Naive B cell (primary cell): ENCODE measurements around the gene PAX7. TPM values are rescaled to one million over a fixed set of nuclear protein-coding genes. Genes with fewer than 3 reads are reported as not detected.
"Not testable (repeated sequence)": the region's sequence is repeated elsewhere in the genome, so short reads cannot be mapped to it uniquely, and the experiment has no call there.

Experiments
- ATAC-seq, 2 donors: fragments of 150-1000 bp; cut with Tn5 transposase; 2 replicates each; pipeline ENCODE4 v1.10.0; 2021; ENCODE audit warnings: low read depth in 2 of 2, mild to moderate bottlenecking in 2 of 2, moderate library complexity in 2 of 2
- DNase-seq: peaks from one replicate; pipeline ENCODE4 v3.0.0; 2022
- H3K27ac Mint-ChIP-seq, 6 donors: one replicate each; pipeline ENCODE4 v1.8.0; 2020 to 2022; ENCODE audit warnings: mild to moderate bottlenecking in 6 of 6, mixed read lengths in 6 of 6, moderate library complexity in 5 of 6, inconsistent platforms in 2 of 6
- H3K27me3 Mint-ChIP-seq, 3 donors: one replicate each; pipeline ENCODE4 v1.8.0; 2021 to 2022; ENCODE audit warnings: mixed read lengths in 3 of 3, mild to moderate bottlenecking in 1 of 3
- H3K36me3 Mint-ChIP-seq, 2 donors: one replicate each; pipeline ENCODE4 v1.8.0; 2020 to 2022; ENCODE audit warnings: mixed read lengths in 2 of 2, inconsistent platforms in 1 of 2, mild to moderate bottlenecking in 1 of 2
- H3K4me1 Mint-ChIP-seq, 3 donors: one replicate each; pipeline ENCODE4 v1.8.0; 2020 to 2022; ENCODE audit warnings: mixed read lengths in 3 of 3, inconsistent platforms in 1 of 3, mild to moderate bottlenecking in 1 of 3, moderate library complexity in 1 of 3
- H3K4me3 Mint-ChIP-seq, 8 donors: one replicate each; pipeline ENCODE4 v1.8.0; 2020 to 2022; ENCODE audit warnings: mild to moderate bottlenecking in 8 of 8, mixed read lengths in 8 of 8, moderate library complexity in 8 of 8, inconsistent platforms in 2 of 8
- H3K9me3 Mint-ChIP-seq, 7 donors: one replicate each; pipeline ENCODE4 v1.8.0; 2020 to 2022; ENCODE audit warnings: mixed read lengths in 7 of 7, mild to moderate bottlenecking in 5 of 7, inconsistent platforms in 2 of 7, moderate library complexity in 1 of 7
- polyA plus RNA-seq, 6 donors: library from polyadenylated mRNA; unstranded; fragments of 300-500 nt; fragmentation: Illumina TruSeq; gene quantifications; one replicate each; pipeline ENCODE4 v1.2.3, GENCODE V29; 2021; ENCODE audit warnings: low read depth in 6 of 6

The PAX7 gene
- polyA plus RNA-seq, 6 donors from 2014 or later: not detected

DNA sequence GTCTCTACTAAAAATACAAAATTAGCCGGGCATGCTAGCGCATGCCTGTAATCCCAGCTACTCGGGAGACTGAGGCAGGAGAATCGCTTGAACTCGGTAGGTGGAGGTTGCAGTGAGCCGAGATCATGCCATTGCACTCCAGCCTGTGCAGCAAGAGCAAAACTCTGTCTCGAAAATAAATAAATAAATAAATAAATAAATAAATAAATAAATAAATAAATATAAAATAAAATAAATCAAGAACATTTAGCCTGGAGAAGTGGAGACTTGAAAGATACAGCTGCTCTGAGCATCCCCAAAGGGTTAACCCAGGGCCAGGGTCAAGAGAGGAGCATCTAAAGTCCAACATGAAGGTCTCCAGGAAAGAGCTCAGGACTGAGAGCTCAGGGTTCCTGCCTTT is 63.6 kb downstream of the PAX7 start:
- H3K4me1 Mint-ChIP-seq, DNase-seq, ATAC-seq, H3K36me3 Mint-ChIP-seq, H3K27ac Mint-ChIP-seq, H3K4me3 Mint-ChIP-seq, H3K9me3 Mint-ChIP-seq: not testable (repeated sequence)
- peaks cover 39 to 69% (median 41%) of the 10 kb centered on the region in 3 donors for H3K27me3 Mint-ChIP-seq

DNA sequence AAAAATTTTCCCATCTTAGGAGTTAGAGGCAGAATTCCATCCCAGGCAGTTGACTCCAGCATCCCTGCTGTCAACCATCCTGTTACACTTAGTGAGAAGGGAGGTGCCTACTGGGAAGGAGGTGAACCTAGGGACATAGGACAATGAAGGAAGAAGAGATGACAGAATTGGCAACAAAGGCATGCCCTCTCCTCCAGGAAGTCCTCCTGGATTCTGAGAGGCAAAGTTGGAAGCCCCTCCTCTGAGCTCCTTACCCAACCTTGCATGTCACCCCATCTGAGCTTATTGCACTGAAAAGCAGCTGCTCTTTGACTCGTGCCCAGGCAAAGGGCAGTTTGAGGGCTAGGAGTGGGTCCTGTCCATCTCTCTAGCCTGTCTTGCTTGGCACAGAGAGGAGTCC is 66.9 kb downstream of the PAX7 start:
- Mint-ChIP-seq H3K36me3 (no peaks in the 10 kb centered on the region), H3K27ac (peak overlapping the region in 1 of 6 donors; percentile 76), H3K27me3 (peaks cover 33 to 65% (median 43%) of the 10 kb centered on the region in 3 donors), H3K4me1 (no peaks in the 10 kb centered on the region), H3K4me3 (peak overlapping the region in 1 of 8 donors; percentile 71), H3K9me3 (peaks cover 0 to 4% (median 0%) of the 10 kb centered on the region in 7 donors)
- no peak for DNase-seq
- ATAC-seq: no peak

DNA sequence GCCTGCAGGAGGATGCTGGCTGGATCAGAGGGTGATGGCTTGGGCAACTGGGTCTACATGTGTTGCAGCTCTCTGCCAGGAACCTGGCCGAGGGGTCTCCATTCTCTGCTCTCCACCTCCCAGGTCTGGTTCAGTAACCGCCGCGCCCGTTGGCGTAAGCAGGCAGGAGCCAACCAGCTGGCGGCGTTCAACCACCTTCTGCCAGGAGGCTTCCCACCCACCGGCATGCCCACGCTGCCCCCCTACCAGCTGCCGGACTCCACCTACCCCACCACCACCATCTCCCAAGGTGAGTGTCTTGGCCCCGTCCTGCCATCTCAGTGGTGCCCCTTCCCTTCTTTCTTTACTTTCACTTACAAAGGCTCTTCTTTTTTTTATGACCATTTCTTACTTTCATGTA is 69.9 kb downstream of the PAX7 start:
- ATAC-seq (no peak), DNase-seq (no peak)
- Mint-ChIP-seq H3K27ac (no peak overlapping the region), H3K27me3 (peaks cover 32 to 69% (median 54%) of the 10 kb centered on the region in 3 donors), H3K36me3 (no peaks in the 10 kb centered on the region), H3K4me3 (no peak overlapping the region), H3K4me1 (no peaks in the 10 kb centered on the region), H3K9me3 (peaks cover 0 to 4% (median 0%) of the 10 kb centered on the region in 7 donors)

DNA sequence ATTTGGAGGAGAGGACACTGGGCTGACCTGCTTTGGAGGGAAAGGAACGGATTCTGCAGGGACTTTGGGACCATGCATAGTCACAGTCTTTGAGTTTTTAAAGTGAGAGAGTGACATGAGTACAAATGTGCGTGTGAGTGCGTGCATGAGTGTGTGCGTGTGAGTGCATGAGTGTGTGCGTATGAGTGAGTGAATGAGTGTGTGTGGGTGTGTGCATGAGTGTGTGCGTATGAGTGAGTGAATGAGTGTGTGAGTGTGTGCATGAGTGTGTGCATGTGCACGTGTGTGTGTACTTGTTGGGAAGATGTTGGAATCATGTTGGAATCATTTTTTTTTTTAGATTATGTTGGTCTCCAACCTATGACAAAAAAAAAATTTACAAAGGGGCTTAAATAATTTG is 70.5 kb downstream of the PAX7 start:
- no peak overlapping the region for H3K27ac Mint-ChIP-seq
- ATAC-seq (no peak), DNase-seq (no peak)
- H3K4me1 Mint-ChIP-seq: no peaks in the 10 kb centered on the region
- H3K9me3 Mint-ChIP-seq: peaks cover 0 to 4% (median 0%) of the 10 kb centered on the region in 7 donors
- no peak overlapping the region for H3K4me3 Mint-ChIP-seq
- H3K36me3 Mint-ChIP-seq: no peaks in the 10 kb centered on the region
- H3K27me3 Mint-ChIP-seq: peaks cover 32 to 74% (median 57%) of the 10 kb centered on the region in 3 donors

DNA sequence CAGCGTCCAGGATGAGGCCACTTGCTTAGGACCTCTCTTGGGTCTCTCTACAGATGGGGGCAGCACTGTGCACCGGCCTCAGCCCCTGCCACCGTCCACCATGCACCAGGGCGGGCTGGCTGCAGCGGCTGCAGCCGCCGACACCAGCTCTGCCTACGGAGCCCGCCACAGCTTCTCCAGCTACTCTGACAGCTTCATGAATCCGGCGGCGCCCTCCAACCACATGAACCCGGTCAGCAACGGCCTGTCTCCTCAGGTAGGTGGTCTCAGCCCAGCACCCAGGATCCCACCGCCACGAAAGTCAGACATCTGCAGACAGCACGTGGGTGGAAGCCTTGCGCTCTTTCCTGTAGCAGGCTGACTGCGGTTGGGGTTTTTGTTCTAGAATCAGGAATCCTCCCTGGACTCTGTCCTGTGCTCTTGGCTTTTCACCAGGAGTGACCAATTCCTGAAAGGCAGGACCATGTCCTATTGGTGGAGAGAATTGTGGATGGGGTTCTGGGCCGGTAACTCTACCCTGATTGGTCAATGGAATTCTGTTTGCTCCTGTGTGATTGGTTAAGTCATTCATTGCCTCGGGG is 72.5 kb downstream of the PAX7 start:
- no peak overlapping the region for H3K27ac Mint-ChIP-seq
- ATAC-seq (no peak), DNase-seq (no peak)
- H3K27me3 Mint-ChIP-seq: peaks cover 25 to 67% (median 46%) of the 10 kb centered on the region in 3 donors
- H3K4me1 Mint-ChIP-seq: no peaks in the 10 kb centered on the region
- H3K4me3 Mint-ChIP-seq: no peak overlapping the region
- H3K36me3 Mint-ChIP-seq: no peaks in the 10 kb centered on the region
- peaks cover 0 to 4% (median 0%) of the 10 kb centered on the region in 7 donors for H3K9me3 Mint-ChIP-seq

DNA sequence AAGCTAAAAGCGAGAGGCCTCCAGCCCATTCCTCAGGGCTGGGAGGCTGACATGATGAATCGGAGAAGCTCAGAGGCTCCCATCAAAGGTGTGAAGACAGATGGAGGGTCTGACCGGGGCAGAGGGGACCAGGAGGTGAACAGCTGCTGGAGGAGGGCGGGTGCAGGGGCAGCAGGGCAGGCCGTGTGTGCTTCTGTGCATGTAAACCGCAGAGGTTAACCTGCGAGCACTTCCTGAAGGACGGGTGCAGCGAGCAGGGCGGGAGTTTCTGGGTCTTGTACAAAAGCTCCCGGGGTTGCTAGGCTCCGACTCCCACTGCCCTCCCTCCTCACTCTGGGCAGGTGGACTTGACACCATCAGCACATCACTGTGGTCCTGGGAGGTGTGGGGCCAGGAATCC is 75.2 kb downstream of the PAX7 start:
- no peaks in the 10 kb centered on the region for H3K4me1 Mint-ChIP-seq
- H3K27me3 Mint-ChIP-seq: peaks cover 26 to 72% (median 41%) of the 10 kb centered on the region in 3 donors
- no peaks in the 10 kb centered on the region for H3K9me3 Mint-ChIP-seq
- no peaks in the 10 kb centered on the region for H3K36me3 Mint-ChIP-seq
- no peak overlapping the region for H3K4me3 Mint-ChIP-seq
- ATAC-seq (no peak), DNase-seq (no peak)
- H3K27ac Mint-ChIP-seq: no peak overlapping the region

DNA sequence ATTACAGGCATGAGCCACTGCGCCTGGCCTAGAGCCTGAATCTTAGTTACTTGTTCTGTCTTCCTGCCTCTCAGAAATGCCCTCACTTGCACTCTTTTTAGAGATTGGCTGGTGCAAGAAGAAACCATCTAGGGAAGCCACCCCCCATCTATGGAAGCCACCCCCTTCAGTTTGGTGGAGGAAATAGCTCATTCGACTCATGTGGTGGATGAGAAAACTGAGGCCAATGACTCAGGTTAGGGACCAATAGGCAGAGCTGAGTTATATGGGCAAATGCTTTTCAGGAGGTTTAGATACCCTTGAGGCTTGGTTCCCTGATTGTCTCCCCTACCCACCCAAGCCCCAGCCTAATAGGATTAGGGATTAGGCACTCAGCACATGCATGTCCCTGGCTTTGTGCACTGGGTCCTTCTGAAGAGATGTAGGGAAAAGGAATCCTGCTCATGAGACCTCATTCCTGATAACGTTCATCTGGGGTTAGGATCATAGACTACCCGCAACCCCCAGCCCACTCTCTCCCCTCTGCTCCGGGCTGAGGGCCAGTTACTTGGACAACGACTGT is 77.1 kb downstream of the PAX7 start:
- H3K27me3 Mint-ChIP-seq: peaks cover 28 to 76% (median 53%) of the 10 kb centered on the region in 3 donors
- H3K4me3 Mint-ChIP-seq: no peak overlapping the region
- ATAC-seq: no peak

DNA sequence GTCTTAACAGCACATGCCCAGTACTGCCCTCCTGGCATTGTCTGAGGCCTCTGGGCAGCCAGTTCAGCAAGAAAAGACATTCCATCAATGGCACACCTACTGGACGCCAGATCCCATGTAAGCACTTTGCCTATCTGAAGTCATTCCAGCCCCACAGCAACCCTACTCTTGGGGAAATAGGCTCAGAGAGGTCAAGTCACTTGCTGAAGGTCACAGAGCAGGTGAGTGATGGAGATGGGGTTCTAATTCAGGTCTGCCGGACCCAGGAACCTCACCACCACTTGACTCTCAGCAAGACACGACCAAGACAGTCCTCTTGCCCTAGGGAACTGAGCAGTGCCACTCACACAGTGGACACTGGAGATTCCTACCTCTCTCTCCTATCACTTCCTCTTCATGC is 79.4 kb downstream of the PAX7 start:
- H3K27me3 Mint-ChIP-seq: peaks cover 29 to 73% (median 58%) of the 10 kb centered on the region in 3 donors
- H3K4me3 Mint-ChIP-seq: no peak overlapping the region
- ATAC-seq: no peak
- no peaks in the 10 kb centered on the region for H3K36me3 Mint-ChIP-seq
- DNase-seq: no peak
- no peaks in the 10 kb centered on the region for H3K4me1 Mint-ChIP-seq
- no peaks in the 10 kb centered on the region for H3K9me3 Mint-ChIP-seq
- H3K27ac Mint-ChIP-seq: no peak overlapping the region

More for the DNA sequence above, 77.1 kb downstream of the PAX7 start:
- Mint-ChIP-seq H3K27ac (no peak overlapping the region), H3K4me1 (no peaks in the 10 kb centered on the region), H3K9me3 (no peaks in the 10 kb centered on the region), H3K36me3 (no peaks in the 10 kb centered on the region)
- DNase-seq: no peak

DNA sequence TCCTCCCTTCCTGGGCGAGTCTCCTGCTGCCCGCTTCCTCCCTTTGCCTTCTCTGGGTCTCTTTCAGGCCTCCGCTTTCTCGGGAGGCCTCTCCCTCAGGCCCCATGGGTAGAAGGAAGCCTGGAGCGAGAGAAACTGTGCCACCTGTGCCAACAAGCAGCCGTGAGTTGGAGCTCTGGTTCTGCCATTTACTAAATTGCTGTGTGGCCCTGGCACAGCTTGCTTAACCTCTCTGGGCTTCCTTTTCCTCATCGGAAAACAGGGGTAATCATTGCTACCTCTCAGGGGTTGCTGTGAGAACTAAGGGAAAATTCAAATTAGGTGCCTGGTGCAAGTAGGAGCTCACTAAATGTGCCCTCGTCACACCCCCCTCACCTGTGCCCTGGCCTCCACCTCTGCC is 80.4 kb downstream of the PAX7 start:
- Mint-ChIP-seq H3K27me3 (peaks cover 37 to 73% (median 60%) of the 10 kb centered on the region in 3 donors), H3K9me3 (no peaks in the 10 kb centered on the region), H3K27ac (no peak overlapping the region), H3K4me1 (peaks cover 0 to 3% (median 0%) of the 10 kb centered on the region in 3 donors), H3K4me3 (no peak overlapping the region), H3K36me3 (no peaks in the 10 kb centered on the region)
- ATAC-seq: no peak
- no peak for DNase-seq

DNA sequence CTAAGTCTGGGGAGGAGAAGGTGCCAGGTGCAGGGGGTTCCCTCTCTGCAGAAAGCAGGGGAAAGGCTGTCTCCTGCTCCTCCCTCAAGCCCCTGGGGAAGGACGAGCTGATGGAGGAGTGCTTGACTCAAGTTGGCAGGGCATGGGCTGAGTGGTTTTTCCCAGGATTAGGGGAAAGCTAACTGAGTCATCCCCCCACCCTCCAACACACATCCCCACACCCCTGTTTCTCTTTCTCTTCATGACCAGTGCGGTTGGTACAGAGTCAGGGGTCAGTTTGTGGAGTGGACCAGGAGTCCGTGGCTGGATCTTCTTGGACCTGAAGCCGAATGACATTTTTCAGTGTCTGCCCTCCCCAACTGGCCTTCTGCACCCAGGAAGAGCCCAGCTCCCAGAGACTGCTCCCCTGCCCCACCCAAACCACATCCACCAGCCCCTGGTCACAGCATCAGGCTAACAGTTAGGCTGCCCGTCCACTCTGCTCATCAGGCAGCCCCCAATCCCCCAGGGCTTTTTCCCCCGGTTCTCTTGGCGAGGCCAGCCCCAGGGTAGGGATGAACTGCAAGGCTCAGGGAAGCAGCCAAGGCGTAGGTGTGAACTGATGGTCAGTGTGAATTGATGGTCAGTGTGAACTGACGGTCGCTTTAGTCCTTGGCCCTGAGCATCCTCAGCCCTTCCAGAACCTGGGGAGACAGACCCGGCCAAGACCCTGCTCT is 81.0 kb downstream of the PAX7 start:
- Mint-ChIP-seq H3K4me3 (no peak overlapping the region), H3K27ac (no peak overlapping the region), H3K36me3 (no peaks in the 10 kb centered on the region), H3K4me1 (peaks cover 6 to 9% (median 6%) of the 10 kb centered on the region in 3 donors), H3K27me3 (peaks cover 44 to 74% (median 67%) of the 10 kb centered on the region in 3 donors), H3K9me3 (no peaks in the 10 kb centered on the region)
- no peak for ATAC-seq
- DNase-seq: no peak

DNA sequence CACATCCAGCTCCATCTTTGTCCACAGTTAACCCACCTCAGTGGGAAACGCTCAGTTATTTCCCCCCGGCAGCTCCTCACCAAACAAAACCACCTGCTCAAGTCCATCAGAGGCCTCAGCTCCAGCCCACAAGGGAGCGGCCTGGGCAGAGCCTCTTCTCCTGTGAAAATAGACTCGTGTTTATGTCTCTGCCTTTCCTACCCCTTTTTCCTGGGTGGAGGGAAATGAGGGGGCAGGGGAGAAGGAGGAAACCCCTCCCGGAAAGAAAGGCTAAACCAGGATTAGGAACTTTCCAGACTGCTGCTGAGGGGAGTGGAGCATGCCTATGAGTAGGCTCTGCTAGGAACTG is 81.6 kb downstream of the PAX7 start:
- H3K9me3 Mint-ChIP-seq: no peaks in the 10 kb centered on the region
- DNase-seq (no peak), ATAC-seq (no peak)
- no peaks in the 10 kb centered on the region for H3K36me3 Mint-ChIP-seq
- no peak overlapping the region for H3K4me3 Mint-ChIP-seq
- H3K27me3 Mint-ChIP-seq: peaks cover 44 to 75% (median 73%) of the 10 kb centered on the region in 3 donors
- no peak overlapping the region for H3K27ac Mint-ChIP-seq
- peaks cover 7 to 9% (median 9%) of the 10 kb centered on the region in 3 donors for H3K4me1 Mint-ChIP-seq

DNA sequence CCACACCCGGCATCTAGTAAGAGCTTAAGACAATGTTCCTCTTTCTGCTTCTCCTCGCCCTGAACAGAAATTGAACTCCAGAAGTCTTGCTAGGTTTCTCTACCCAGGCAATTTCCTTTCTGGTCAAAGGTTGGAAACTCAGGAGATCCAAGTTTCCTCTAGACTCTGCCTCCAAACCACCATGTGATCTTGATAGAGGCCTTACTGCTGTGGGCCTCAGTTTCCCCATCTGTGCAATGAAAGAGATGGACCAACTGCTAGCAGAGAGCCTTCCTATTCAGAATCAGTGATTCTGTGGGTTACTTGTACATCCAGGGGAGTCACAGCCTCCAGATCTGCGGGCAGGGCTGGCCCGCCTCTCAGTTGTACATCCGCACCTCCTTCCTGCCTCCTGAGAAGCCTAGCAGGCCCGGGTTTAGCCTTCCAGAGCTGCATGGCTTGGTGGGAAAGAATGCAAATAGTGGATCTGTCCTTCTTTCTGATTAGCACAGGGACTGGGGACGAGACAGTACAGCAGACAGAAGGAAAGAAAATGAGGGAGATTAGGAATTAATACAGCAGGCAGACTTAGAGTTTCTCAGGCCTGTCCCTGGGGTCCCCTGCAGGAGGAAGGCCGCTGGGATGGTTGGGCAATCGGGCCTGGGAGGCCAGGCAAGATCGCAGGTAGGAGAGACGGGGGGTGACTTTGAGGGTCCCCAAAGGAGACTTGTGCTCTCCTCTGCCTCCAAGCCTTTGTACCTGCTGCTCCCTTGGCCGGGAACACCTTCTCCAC is 83.9 kb downstream of the PAX7 start:
- Mint-ChIP-seq H3K4me1 (peaks cover 11 to 15% (median 13%) of the 10 kb centered on the region in 3 donors), H3K27me3 (peaks cover 39 to 84% (median 79%) of the 10 kb centered on the region in 3 donors), H3K4me3 (no peak overlapping the region), H3K36me3 (no peaks in the 10 kb centered on the region), H3K9me3 (peaks cover 0 to 2% (median 0%) of the 10 kb centered on the region in 7 donors), H3K27ac (no peak overlapping the region)
- DNase-seq: no peak
- ATAC-seq: no peak

DNA sequence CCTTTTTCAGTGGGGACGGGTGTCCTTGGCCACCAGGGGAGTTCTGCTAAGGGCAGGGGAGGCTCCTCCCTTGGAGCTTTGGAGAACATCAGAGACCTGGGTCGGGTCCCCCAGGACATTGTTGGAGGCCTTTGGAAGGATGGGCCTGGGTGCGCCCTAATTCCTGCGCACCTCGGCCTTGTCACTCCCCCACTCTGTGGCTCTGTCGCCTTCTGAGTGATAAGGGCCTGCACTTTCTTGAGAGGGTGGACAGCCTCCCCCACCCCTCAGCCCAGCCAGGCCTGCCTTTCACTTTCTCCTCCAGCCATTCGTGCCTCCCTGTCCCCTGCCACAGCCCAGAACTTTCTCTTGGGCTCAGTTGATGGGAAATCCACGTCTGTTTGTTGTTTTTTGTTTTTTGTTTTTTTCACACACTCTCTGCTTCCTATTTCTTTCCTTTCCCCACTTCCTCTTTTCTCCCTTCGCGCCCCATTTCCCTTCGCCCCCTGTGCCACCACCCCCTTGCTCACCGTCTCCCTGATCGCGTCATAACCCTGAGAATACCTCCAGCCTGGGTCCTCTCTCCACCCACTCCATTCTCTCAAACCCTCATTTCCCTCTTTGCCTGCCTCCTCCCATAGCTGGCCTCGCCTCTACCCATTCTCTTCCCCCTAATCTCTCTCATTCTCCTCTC is 85.6 kb downstream of the PAX7 start:
- H3K4me3 Mint-ChIP-seq: peak overlapping the region in 5 of 8 donors; percentile 9 to 80 (median 50)

More for the DNA sequence above, 85.6 kb downstream of the PAX7 start:
- ATAC-seq: peak; percentile 40 to 46
- DNase-seq: no peak
- H3K27ac Mint-ChIP-seq: peak overlapping the region in 1 of 6 donors; percentile 67
- H3K27me3 Mint-ChIP-seq: peaks cover 49 to 85% (median 80%) of the 10 kb centered on the region in 3 donors
- no peaks in the 10 kb centered on the region for H3K36me3 Mint-ChIP-seq
- peaks cover 11 to 15% (median 13%) of the 10 kb centered on the region in 3 donors for H3K4me1 Mint-ChIP-seq
- peaks cover 0 to 2% (median 0%) of the 10 kb centered on the region in 7 donors for H3K9me3 Mint-ChIP-seq
